ENCODE results near the gene BRMS1L. TPM values are rescaled to one million over a fixed set of nuclear protein-coding genes. Genes with fewer than 3 reads are reported as not detected.
A peak's percentile ranks its signal among the peaks of the same experiment; 100 is the strongest.
"Not testable (repeated sequence)": the region's sequence is repeated elsewhere in the genome, so short reads cannot be mapped to it uniquely, and the experiment has no call there.

Gene BRMS1L
- total RNA-seq, 2 experiments from 2014 or later = 6.1 to 9.2 TPM

GRCh38 chr14:35829449-35829848 is 3.3 kb downstream of the BRMS1L start:
- H3K36me3 ChIP-seq (ENCODE audit: insufficient read depth, low read length) = peaks cover 10% of the 10 kb centered on the region
- H3K9me3 ChIP-seq (ENCODE audit: control insufficient read depth in 1 of 2, insufficient read depth in 1 of 2, low read length in 2 of 2) = no peaks in the 10 kb centered on the region
- ChIA-PET CTCF (no interaction called here), POLR2A (no interaction called here)
- no peaks in the 10 kb centered on the region for H3K9me3 Mint-ChIP-seq
- peaks cover 43% of the 10 kb centered on the region for H3K36me3 Mint-ChIP-seq (ENCODE audit: low read depth)
- peaks cover 15% of the 10 kb centered on the region for H3K4me1 ChIP-seq (ENCODE audit: insufficient read depth, low read length)
- no peak for TF ChIP-seq CTCF (IDR thresholded peaks at IDR 0.05)
- H3K4me1 Mint-ChIP-seq (ENCODE audit: low read depth) = peaks cover 26% of the 10 kb centered on the region
- peak overlapping the region; percentile 69 for H3K4me3 Mint-ChIP-seq
- no peak overlapping the region for H3K27ac ChIP-seq (ENCODE audit: low read depth in 1 of 2, low read length in 2 of 2)
- no peaks in the 10 kb centered on the region for H3K27me3 ChIP-seq (ENCODE audit: control insufficient read depth in 1 of 2, insufficient read depth in 2 of 2, low read length in 2 of 2)
- no peak for ATAC-seq (ENCODE audit: poor library complexity)
- no peak for DNase-seq
- intact Hi-C loops (cut with DNase I, micrococcal nuclease) = loop anchor here (5.0 to 10.0 kb wide), 7 partner anchors 493 to 1292 kb away; partner anchors contain the start of genes PSMA6 (in 2 of the 2), EAPP (in 1 of the 2), FAM177A1 (in 1 of the 2) and MBIP (in 1 of the 2)
- H3K27me3 Mint-ChIP-seq = no peaks in the 10 kb centered on the region
- H3K4me3 ChIP-seq (ENCODE audit: low read length) = no peak overlapping the region
- no peak overlapping the region for H3K27ac Mint-ChIP-seq

DNA sequence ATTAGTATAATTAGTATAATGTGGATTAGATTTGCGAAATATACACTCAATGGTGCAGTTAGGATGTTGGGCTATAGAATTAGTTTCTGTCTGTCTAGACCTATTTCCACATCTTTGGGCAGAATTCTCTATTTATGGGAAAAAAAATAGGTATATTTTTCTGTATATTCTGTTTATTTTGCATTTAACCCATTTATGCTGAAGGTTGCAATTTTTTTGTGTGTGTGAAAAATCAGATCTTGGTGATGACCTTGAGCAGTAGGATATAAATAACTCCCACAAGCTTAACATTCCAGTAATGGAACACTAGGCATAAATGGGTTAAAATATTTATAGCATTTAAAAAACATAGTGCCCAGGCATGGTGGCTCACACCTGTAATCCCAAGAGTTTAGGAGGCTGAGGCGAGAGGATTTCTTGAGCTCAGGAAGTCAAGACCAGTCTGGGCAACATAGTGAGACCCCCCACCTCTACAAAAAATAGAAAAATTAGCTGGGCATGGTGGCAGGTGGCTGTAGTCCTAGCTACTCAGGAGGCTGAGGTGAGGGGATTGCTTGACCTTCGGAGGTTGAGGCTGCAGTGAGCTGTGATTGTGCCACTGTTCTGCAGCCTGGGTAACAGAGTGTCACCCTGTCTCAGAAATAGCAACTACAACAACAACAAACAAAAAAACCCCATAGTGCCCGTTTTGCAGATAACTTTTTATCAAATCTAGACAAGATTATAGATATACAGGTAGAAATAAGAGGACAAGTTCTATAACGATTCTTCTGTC is 9.3 kb downstream of the BRMS1L start:
- DNase-seq (no peak), ATAC-seq (ENCODE audit: poor library complexity) (no peak)
- Mint-ChIP-seq H3K4me1 (ENCODE audit: low read depth) (no peaks in the 10 kb centered on the region), H3K4me3 (no peak overlapping the region), H3K9me3 (peaks cover 9% of the 10 kb centered on the region), H3K27ac (no peak overlapping the region), H3K27me3 (no peaks in the 10 kb centered on the region), H3K36me3 (ENCODE audit: low read depth) (peaks cover 88% of the 10 kb centered on the region)
- H3K27ac ChIP-seq (ENCODE audit: low read depth in 1 of 2, low read length in 2 of 2) = no peak overlapping the region
- POLR2A ChIA-PET = interaction anchor here (2.5 kb wide), 1 partner anchor 9 kb away, joined by 12 read pairs; the partner anchor contains the start of gene BRMS1L
- intact Hi-C loops (cut with DNase I, micrococcal nuclease) = no loop called here
- H3K4me1 ChIP-seq (ENCODE audit: insufficient read depth, low read length) = no peaks in the 10 kb centered on the region
- no peak for TF ChIP-seq CTCF (IDR thresholded peaks at IDR 0.05)
- no peaks in the 10 kb centered on the region for H3K27me3 ChIP-seq (ENCODE audit: control insufficient read depth in 1 of 2, insufficient read depth in 2 of 2, low read length in 2 of 2)
- CTCF ChIA-PET = interaction anchor here (1.0 to 1.3 kb wide), 2 partner anchors 14 to 17 kb away, joined by 3 read pairs; no protein-coding TSS in a partner anchor
- no peak overlapping the region for H3K4me3 ChIP-seq (ENCODE audit: low read length)
- H3K9me3 ChIP-seq (ENCODE audit: control insufficient read depth in 1 of 2, insufficient read depth in 1 of 2, low read length in 2 of 2) = no peaks in the 10 kb centered on the region
- peaks cover 17% of the 10 kb centered on the region for H3K36me3 ChIP-seq (ENCODE audit: insufficient read depth, low read length)

- intact Hi-C loops (cut with DNase I, micrococcal nuclease); H3K4me1 Mint-ChIP-seq (ENCODE audit: low read depth); H3K27ac ChIP-seq (ENCODE audit: low read depth in 1 of 2, low read length in 2 of 2); CTCF ChIA-PET; H3K27ac Mint-ChIP-seq; H3K9me3 ChIP-seq (ENCODE audit: control insufficient read depth in 1 of 2, insufficient read depth in 1 of 2, low read length in 2 of 2); ATAC-seq (ENCODE audit: poor library complexity); H3K27me3 Mint-ChIP-seq; H3K4me1 ChIP-seq (ENCODE audit: insufficient read depth, low read length); H3K27me3 ChIP-seq (ENCODE audit: control insufficient read depth in 1 of 2, insufficient read depth in 2 of 2, low read length in 2 of 2); H3K4me3 Mint-ChIP-seq; H3K4me3 ChIP-seq (ENCODE audit: low read length); POLR2A ChIA-PET; DNase-seq: not testable (repeated sequence)
- peaks cover 17% of the 10 kb centered on the region for H3K36me3 ChIP-seq (ENCODE audit: insufficient read depth, low read length)
- Mint-ChIP-seq H3K36me3 (ENCODE audit: low read depth) (peaks cover 98% of the 10 kb centered on the region), H3K9me3 (peaks cover 18% of the 10 kb centered on the region)
Observed at GRCh38 chr14:35841704-35842103, 15.6 kb downstream of the BRMS1L start.

DNA sequence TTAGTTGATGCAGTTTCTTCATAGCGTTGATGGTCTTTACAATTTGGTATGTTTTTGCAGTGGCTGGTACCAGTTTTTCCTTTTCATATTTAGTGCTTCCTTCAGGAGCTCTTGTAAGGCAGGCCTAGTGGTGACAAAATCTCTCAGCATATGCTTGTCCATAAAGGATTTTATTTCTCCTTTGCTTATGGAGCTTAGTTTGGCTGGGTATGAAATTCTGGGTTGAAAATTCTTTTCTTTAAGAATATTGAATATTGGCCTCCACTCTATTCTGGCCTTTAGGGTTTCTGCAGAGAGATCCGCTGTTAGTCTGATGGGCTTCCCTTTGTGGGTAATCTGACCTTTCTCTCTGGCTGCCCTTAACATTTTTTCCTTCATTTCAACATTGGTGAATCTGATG is 16.1 kb downstream of the BRMS1L start:
- ATAC-seq (ENCODE audit: poor library complexity); intact Hi-C loops (cut with DNase I, micrococcal nuclease); H3K4me3 ChIP-seq (ENCODE audit: low read length); H3K27ac ChIP-seq (ENCODE audit: low read depth in 1 of 2, low read length in 2 of 2); H3K9me3 ChIP-seq (ENCODE audit: control insufficient read depth in 1 of 2, insufficient read depth in 1 of 2, low read length in 2 of 2); H3K4me3 Mint-ChIP-seq; DNase-seq; H3K27me3 Mint-ChIP-seq; H3K27me3 ChIP-seq (ENCODE audit: control insufficient read depth in 1 of 2, insufficient read depth in 2 of 2, low read length in 2 of 2); POLR2A ChIA-PET; H3K27ac Mint-ChIP-seq; CTCF ChIA-PET; H3K4me1 ChIP-seq (ENCODE audit: insufficient read depth, low read length); H3K4me1 Mint-ChIP-seq (ENCODE audit: low read depth): not testable (repeated sequence)
- H3K9me3 Mint-ChIP-seq = peaks cover 18% of the 10 kb centered on the region
- H3K36me3 ChIP-seq (ENCODE audit: insufficient read depth, low read length) = peaks cover 17% of the 10 kb centered on the region
- peaks cover 97% of the 10 kb centered on the region for H3K36me3 Mint-ChIP-seq (ENCODE audit: low read depth)
